GM21529 (cell line): ENCODE data around the gene NOD1.

Experiments used
- ATAC-seq: cut with Tn5 transposase; IDR thresholded peaks from one replicate; pipeline ENCODE4 v1.9.1; 2021; ENCODE audit not compliant: unreplicated experiment

The NOD1 gene

DNA sequence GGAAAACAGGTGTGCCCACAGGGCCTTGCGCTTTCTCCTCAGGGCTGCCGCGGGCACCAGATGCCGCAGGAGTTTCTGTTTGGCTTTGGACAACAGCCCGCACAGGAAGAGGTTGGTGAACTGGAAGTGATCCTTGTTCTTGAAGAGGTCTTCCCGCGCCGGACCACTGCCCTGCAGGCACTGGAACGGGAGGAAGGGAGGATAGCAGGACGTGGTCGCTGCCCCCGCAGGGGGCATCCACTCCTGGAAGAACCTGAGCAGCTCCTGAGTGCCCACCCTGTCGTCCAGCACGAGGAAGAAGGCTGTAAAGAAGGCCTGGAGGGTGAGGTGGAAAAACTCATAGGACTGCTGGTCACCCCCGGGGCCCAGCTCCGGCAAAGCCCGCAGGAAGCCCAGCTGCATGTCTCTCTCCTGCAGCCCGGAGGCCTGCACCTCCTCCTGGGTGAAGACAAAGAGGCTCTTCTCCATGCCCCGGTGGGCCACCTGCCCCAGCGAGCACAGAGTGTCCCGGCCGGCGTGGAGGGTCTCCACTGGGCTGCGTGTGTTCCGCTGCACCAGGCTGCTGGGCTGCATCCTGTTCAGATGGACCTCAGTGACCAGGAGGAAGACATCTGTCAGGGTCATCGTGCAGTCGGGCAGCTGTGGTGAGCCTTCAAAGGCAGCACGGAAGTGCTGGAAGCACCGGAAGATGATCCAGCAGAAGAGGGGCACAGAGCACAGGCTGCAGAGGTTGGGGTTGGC, 26.9 kb downstream of the NOD1 start:
- no peak for ATAC-seq

DNA sequence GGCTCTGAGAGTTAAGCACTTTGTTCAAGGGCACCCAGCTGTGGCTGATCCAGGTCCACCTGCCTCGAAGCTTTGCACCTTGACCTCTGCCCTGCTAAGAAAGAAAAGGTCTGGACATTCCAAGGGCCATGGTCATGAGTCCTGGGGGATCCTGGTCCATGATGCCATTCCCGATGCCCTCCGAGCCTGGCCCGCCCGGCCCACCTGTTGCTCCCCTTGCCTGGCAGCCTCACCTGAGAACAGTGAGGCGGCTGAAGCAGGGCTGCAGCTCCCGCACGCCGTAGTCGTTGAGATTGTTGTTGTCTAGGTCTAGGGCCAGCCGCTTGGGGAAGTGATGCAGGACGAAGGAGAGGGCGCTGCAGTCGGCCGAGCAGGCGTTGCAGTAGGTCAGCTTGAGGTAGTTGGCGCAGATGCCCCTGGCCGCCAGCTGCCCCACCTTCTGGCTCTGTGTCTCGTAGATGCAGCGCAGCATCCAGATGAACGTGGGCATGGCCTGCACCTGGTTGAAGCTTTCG, 27.5 kb downstream of the NOD1 start:
- ATAC-seq = no peak

DNA sequence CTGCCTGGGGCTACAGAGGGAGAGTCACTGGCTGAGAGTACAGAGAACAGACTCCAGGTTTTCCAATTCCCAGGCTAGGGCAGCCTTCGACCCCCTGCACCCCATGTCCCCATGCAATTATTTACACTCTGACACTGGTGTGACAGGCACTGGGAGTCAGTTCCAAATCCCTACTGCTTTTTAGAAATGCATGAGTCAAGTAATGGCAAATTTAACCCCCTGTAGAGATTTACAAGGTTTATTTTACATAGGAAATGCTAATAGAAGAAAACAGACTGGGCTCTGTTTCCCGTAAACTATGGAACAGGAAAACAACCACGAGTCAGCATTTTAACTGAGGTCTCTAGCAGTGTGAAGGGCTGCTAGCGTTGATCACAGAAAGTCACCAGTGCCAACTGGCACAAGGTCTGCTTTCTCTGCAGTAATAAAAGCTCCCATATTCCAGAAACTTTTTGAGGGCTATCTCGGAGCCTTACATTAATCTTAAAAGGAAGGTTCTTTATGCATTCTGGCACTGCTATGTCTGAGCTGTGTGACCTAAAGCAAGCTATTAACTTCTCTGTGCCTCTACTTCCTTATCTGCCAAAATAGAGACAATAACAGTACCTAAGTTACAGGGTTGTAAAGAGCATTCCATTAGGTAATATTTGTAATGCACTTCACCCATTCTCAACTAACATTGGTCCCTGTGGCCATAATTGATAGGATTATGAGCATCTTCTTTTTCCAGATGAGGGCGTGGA, 28.2 kb downstream of the NOD1 start:
- no peak for ATAC-seq

- ATAC-seq = no peak
Measured at GRCh38 chr7:30448461-30449189, 30.0 kb downstream of the NOD1 start.

GRCh38 chr7:30447466-30447865, 31.1 kb downstream of the NOD1 start:
- no peak for ATAC-seq

DNA sequence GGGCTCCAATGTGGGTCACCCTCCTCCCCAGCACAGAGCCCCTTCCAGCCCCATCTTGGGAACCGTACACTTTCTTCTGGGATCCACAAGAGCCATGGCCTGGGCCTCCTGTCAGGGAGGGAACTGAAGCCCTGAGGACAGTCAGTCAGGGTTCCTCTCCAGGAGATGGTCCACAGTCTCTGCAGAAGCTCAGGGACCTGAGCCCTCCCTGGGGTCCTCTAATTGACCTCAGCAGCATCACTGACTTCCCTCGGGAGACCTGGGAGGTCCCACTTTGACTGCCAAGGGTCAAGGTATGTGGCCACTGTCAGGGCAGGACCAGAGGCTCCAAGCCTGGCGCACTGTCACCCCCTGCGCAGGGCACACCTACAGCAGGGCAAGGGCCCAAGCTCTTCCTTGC, 32.3 kb downstream of the NOD1 start:
- no peak for ATAC-seq

GRCh38 chr7:30445770-30446169, 32.8 kb downstream of the NOD1 start:
- ATAC-seq = peak; percentile 99

- no peak for ATAC-seq
Measured at GRCh38 chr7:30437823-30438574, 40.6 kb downstream of the NOD1 start.

DNA sequence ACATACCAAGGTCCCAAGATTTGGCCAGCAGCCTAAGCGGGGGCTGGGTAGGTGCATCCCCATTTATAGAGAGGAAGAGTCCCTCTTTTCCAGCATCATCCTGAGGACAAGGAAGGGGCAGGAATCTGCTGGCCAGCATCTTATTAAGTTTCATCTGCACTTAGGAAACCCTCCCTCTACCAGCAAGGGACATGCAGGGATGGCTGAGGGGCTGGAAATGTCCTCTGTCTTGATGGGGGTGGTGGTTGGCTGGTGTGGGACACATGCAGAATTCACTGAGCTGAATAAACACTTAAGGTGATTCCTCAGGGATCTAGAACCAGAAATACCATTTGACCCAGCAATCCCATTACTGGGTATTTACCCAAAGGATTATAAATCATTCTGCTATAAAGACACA, 42.1 kb downstream of the NOD1 start:
- no peak for ATAC-seq

GRCh38 chr7:30436046-30436445, 42.5 kb downstream of the NOD1 start:
- no peak for ATAC-seq

- ATAC-seq = peak; percentile 57
Measured at GRCh38 chr7:30434140-30434799, 44.3 kb downstream of the NOD1 start.

- ATAC-seq = no peak
Measured at GRCh38 chr7:30433506-30433905, 45.1 kb downstream of the NOD1 start.

GRCh38 chr7:30433082-30433481, 45.5 kb downstream of the NOD1 start:
- ATAC-seq = no peak

- no peak for ATAC-seq
Measured at GRCh38 chr7:30430777-30431176, 47.8 kb downstream of the NOD1 start.

- ATAC-seq = no peak
Measured at GRCh38 chr7:30430276-30430675, 48.3 kb downstream of the NOD1 start.

- ATAC-seq = no peak
Measured at GRCh38 chr7:30429156-30429530, 49.4 kb downstream of the NOD1 start.

GRCh38 chr7:30428246-30429155, 50.1 kb downstream of the NOD1 start:
- no peak for ATAC-seq

DNA sequence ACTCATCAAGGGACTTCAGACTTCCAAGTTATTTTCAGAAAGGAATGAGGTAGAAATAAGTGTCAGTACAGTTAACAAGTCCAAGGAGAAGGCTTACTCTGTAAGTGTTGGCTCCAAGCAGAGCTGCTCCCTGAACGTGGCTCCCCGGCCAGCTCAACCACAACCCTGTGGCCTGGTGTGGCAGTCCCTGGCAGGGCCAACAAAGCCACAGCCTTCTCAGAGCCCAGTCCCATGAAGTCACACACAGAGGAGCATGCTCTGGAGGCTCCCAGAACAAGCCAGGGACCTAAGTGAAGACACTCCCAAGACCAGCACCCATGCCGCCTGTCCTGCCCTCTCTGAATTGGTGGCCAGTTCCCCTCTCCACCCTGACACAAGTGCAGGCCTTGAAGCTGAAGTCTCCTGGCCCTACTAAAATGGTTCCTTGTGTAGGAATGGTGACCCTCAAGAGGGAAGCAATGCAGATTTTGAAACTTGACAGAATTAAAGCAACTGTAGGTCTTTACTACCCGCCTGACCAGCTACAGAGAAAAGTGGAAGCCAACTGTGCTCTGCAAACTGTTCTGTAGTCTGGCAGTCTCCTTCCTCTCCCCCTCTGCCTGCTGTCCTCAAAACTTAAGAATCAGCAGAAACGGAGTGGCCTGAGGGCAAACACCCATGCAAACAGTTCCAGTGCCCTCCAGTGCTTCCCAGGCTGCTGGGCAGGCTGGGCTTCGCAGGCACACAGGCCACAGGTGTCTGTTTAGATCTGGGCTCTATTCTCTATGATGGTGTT, 51.1 kb downstream of the NOD1 start:
- ATAC-seq = no peak

DNA sequence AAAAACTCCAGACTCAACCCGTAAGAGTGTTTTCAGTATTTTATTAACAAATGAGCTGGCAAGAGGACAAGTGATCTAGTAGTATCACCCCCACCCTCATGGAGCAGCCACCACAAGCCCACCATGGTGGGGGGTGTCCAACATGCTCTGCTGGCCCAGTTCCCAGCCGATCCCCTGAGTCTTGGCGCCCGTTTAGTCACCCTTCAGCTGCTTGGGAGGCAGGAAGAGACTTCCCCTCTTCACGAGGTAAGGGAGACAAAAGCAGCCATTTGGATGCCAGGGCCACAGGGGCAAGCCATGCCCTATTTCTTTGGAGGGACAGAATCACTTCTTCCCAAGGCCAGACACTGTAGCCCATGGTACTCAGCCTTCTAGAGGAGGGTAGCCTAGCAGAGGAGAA, 54.1 kb downstream of the NOD1 start:
- no peak for ATAC-seq
